ENCODE measurements around the gene IMMP2L.
A peak's percentile ranks its signal among the peaks of the same experiment; 100 is the strongest.
"Not testable (repeated sequence)": the region's sequence is repeated elsewhere in the genome, so short reads cannot be mapped to it uniquely, and the experiment has no call there.

IMMP2L gene

DNA sequence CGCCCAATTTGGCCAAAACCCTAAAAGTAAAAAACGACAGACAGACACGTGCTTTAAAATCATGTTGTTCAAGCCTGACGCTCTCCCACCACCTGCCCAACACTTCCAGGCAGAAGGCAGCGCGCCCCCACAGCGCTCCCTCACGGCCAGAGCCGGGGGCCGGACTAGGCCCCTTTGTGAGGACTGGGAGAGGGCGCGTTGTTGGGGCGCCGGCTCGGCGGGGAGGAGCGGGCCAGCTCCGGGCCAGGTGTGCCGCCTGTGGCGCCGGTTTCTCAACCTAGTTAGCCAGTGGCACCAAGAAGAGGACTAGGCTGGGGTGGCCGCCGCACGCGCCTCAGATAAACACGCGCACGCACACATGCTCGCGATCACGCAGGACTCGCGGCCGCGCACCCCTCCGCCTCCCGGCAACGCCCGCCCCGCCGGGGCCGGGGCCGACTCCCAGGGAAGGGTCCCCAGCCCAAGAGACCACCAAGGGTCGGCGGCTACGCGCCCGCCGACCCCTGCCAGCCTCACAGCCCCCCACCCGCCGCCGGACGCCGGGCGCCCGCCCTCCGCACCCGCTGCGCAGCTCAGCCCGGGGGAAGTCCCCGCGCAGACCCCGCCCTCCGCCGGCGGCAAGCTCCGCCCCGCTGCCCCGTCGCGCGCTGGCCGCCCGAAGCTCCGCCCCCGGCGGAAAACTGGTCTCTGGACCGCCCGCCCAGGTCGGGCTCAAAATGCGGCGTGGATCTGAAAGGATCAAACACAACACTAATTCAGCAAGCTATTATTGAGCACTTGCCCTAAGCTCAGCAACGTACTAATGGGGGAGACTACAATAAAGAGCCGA lies at the start of gene IMMP2L:
Gene IMMP2L, minus strand, starts transcription at position 589 of the 829 bp plus-strand sequence.
- peak; percentile 94 for DNase-seq
- Mint-ChIP-seq H3K36me3 (ENCODE audit: low read depth) (peaks cover 19% of the 10 kb centered on the region), H3K9me3 (peaks cover 11% of the 10 kb centered on the region), H3K27ac (peak within 1 kb of the TSS; percentile 63), H3K4me3 (peak within 1 kb of the TSS; percentile 90), H3K4me1 (peaks cover 31% of the 10 kb centered on the region), H3K27me3 (ENCODE audit: low read depth, poor library complexity) (no peaks in the 10 kb centered on the region)
- TF ChIP-seq, protein P1, sequence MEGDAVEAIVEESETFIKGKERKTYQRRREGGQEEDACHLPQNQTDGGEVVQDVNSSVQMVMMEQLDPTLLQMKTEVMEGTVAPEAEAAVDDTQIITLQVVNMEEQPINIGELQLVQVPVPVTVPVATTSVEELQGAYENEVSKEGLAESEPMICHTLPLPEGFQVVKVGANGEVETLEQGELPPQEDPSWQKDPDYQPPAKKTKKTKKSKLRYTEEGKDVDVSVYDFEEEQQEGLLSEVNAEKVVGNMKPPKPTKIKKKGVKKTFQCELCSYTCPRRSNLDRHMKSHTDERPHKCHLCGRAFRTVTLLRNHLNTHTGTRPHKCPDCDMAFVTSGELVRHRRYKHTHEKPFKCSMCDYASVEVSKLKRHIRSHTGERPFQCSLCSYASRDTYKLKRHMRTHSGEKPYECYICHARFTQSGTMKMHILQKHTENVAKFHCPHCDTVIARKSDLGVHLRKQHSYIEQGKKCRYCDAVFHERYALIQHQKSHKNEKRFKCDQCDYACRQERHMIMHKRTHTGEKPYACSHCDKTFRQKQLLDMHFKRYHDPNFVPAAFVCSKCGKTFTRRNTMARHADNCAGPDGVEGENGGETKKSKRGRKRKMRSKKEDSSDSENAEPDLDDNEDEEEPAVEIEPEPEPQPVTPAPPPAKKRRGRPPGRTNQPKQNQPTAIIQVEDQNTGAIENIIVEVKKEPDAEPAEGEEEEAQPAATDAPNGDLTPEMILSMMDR (IDR thresholded peaks at IDR 0.05), result peak; percentile 28

DNA sequence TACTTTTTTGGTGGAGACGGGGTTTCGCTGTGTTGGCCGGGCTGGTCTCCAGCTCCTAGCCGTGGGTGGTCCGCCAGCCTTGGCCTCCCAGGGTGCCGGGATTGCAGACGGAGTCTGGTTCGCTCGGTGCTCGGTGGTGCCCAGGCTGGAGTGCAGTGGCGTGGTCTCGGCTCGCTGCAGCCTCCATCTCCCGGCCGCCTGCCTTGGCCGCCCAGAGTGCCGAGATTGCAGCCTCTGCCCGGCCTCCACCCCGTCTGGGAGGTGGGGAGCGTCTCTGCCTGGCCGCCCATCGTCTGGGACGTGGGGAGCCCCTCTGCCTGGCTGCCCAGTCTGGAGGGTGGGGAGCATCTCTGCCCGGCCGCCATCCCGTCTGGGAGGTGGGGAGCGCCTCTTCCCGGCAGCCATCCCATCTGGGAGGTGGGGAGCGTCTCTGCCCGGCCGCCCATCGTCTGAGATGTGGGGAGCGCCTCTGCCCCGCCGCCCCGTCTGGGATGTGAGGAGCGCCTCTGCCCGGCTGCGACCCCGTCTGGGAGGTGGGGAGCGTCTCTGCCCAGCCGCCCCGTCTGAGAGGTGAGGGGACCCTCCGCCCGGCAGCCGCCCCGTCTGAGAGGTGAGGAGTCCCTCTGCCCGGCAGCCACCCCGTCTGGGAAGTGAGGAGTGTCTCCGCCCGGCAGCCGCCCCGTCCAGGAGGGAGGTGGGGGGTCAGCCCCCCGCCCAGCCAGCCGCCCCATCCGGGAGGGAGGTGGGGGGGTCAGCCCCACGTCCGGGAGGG lies 47.4 kb upstream of the IMMP2L start:
- DNase-seq; H3K27ac Mint-ChIP-seq; H3K4me3 Mint-ChIP-seq; H3K27me3 Mint-ChIP-seq (ENCODE audit: low read depth, poor library complexity); H3K36me3 Mint-ChIP-seq (ENCODE audit: low read depth); H3K4me1 Mint-ChIP-seq: not testable (repeated sequence)
- peaks cover 19% of the 10 kb centered on the region for H3K9me3 Mint-ChIP-seq

DNA sequence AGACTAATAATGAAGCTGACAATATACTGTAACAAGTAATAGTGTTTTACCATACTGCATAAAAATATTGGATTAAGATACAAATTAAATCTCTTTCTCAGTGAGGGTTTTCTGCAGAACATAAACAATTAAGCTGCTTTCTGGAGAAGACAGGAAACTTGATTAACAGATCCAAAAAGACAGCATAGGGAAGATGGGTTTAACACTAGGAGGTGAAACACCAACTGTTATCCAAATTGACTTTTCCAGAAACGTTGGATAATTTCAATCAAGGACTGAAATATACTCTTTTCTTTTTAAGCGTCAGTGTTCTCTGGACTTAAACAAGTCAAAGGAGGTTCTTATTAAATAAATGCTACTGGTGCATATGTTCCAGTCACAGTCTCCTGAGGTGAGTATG lies 45.3 kb upstream of the IMMP2L start:
- H3K4me3 Mint-ChIP-seq, result no peak overlapping the region
- DNase-seq, result no peak
- H3K27ac Mint-ChIP-seq, result no peak overlapping the region
- peaks cover 19% of the 10 kb centered on the region for H3K9me3 Mint-ChIP-seq
- no peaks in the 10 kb centered on the region for H3K4me1 Mint-ChIP-seq
- TF ChIP-seq, protein P1 (IDR thresholded peaks at IDR 0.05), result no peak
- H3K27me3 Mint-ChIP-seq (ENCODE audit: low read depth, poor library complexity), result no peaks in the 10 kb centered on the region
- H3K36me3 Mint-ChIP-seq (ENCODE audit: low read depth), result peaks cover 6% of the 10 kb centered on the region

- TF ChIP-seq, protein P1 (IDR thresholded peaks at IDR 0.05), result no peak
- no peaks in the 10 kb centered on the region for H3K4me1 Mint-ChIP-seq
- H3K4me3 Mint-ChIP-seq, result no peak overlapping the region
- no peaks in the 10 kb centered on the region for H3K36me3 Mint-ChIP-seq (ENCODE audit: low read depth)
- H3K27ac Mint-ChIP-seq, result no peak overlapping the region
- peaks cover 7% of the 10 kb centered on the region for H3K9me3 Mint-ChIP-seq
- DNase-seq, result no peak
- no peaks in the 10 kb centered on the region for H3K27me3 Mint-ChIP-seq (ENCODE audit: low read depth, poor library complexity)
Measured at GRCh38 chr7:111605246-111605645, 43.0 kb upstream of the IMMP2L start.

GRCh38 chr7:111600091-111600490 lies 37.8 kb upstream of the IMMP2L start:
- Mint-ChIP-seq H3K9me3 (peaks cover 16% of the 10 kb centered on the region), H3K4me3 (no peak overlapping the region), H3K36me3 (ENCODE audit: low read depth) (no peaks in the 10 kb centered on the region), H3K4me1 (no peaks in the 10 kb centered on the region), H3K27ac (no peak overlapping the region), H3K27me3 (ENCODE audit: low read depth, poor library complexity) (no peaks in the 10 kb centered on the region)
- TF ChIP-seq, protein P1 (IDR thresholded peaks at IDR 0.05), result no peak
- no peak for DNase-seq

DNA sequence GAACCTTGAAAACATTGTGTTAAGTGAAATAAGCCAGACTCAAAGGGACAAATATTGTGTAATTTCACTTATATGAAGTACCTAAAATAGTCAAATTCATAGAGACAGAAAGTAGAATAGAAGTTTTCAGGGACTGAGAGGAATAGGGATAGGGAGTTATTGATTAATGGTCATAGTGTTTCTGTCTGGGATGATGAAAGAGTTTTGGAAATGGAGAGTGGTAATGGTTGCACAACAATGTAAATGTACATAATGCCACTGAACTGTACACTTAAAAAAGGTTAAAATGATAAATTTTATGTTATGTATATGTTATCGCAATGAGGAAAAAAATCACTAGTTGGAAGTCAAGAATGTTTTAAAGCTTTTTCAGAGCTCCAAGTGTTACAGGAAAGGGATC lies 33.5 kb upstream of the IMMP2L start:
- no peak overlapping the region for H3K27ac Mint-ChIP-seq
- TF ChIP-seq, protein P1 (IDR thresholded peaks at IDR 0.05), result no peak

More for the DNA sequence above, 33.5 kb upstream of the IMMP2L start:
- no peak for DNase-seq
- Mint-ChIP-seq H3K4me3 (no peak overlapping the region), H3K36me3 (ENCODE audit: low read depth) (no peaks in the 10 kb centered on the region), H3K27me3 (ENCODE audit: low read depth, poor library complexity) (no peaks in the 10 kb centered on the region), H3K4me1 (no peaks in the 10 kb centered on the region), H3K9me3 (peaks cover 15% of the 10 kb centered on the region)

Measured in nephron progenitor cell (in vitro differentiated cells).